HG02885 (cell line): ENCODE results near the gene CAMK1D.
"Not testable (repeated sequence)": the region's sequence is repeated elsewhere in the genome, so short reads cannot be mapped to it uniquely, and the experiment has no call there.

Experiments used
- ATAC-seq: cut with Tn5 transposase; IDR thresholded peaks from one replicate; pipeline ENCODE4 v1.9.1; 2021; ENCODE audit warnings: mild to moderate bottlenecking; ENCODE audit not compliant: unreplicated experiment, poor library complexity

The CAMK1D gene

GRCh38 chr10:12726971-12727831 is 377.9 kb downstream of the CAMK1D start:
- no peak for ATAC-seq

DNA sequence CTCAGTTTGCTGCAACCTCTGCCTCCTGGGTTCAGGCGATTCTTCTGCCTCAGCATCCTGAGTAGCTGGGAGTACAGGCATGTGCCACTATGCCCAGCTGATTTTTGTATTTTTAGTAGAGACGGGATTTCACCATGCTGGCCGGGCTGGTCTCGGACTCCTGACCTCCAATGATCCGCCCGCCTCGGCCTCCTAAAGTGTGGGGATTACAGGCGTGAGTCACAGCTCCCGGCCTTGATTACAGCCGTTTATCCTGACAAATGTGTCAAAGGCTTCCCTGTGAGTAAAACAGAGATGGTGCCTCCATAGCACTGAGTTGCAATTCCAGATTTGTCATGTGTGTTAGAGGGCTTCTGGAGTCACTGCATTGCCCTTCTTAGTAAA is 378.5 kb downstream of the CAMK1D start:
- ATAC-seq: no peak

DNA sequence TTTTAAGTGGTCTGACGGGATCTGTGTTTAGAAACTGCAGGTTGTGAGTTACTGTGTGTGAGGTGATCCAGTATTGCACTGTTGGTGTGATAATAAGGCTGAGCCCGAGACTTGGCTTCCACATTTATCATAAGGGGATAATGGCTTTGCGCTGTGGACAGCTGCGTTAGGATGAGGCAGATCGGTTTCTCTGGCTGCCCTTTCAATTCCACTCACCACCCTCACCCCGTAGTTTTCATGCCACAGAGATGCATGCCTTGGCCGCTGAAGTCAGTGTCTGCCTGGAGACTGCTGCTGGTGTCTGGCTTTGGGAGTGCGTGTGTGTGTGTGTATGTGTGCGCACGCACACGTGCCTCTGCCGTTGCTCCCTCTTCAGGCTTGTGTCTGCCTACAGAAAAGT is 379.1 kb downstream of the CAMK1D start:
- no peak for ATAC-seq

DNA sequence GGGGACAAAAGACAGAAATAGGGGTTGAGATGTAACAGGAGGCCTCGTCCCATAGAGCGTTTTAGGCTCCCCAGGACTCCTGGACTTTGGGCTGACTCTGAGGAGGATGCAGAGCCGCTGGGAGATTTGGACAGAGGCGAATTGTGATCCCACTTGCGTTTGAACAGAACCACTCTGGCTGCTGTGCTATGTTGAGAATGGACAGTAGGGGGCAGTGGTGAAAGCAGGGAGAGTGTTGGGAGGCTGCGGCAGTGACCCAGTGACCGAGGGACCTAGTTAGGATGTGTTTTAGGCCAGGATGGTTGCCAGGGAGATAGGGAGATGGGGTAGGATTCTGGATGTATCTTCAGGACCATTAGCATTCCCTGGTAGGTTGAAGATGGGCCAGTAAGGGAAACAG is 380.5 kb downstream of the CAMK1D start:
- no peak for ATAC-seq

GRCh38 chr10:12730809-12731519 is 381.6 kb downstream of the CAMK1D start:
- no peak for ATAC-seq

DNA sequence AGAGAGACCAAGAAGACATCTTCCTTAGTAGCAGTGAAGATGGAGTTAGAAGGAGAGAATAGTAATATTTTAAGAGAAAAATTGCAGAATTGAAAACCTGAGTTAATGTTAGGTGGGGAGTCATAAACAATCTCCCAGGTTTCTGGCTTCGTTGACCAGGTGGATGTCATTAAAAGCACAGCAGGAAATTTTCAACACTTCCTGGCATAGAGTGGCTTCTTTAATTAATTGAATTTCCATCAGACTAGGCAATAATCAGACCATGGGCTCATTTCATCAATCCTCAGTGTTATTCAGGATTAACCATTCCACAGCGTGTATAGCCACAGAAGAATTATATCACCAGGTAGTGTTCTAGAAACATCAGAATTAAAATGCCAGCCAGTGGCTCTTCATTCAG is 383.9 kb downstream of the CAMK1D start:
- ATAC-seq: no peak

- no peak for ATAC-seq
Measured at GRCh38 chr10:12735843-12736462, 386.6 kb downstream of the CAMK1D start.

- ATAC-seq: no peak
Measured at GRCh38 chr10:12740813-12741212, 391.5 kb downstream of the CAMK1D start.

GRCh38 chr10:12741360-12741804 is 392.0 kb downstream of the CAMK1D start:
- no peak for ATAC-seq

GRCh38 chr10:12742771-12743170 is 393.4 kb downstream of the CAMK1D start:
- ATAC-seq: no peak

- ATAC-seq: not testable (repeated sequence)
Measured at GRCh38 chr10:12743466-12743865, 394.1 kb downstream of the CAMK1D start.

DNA sequence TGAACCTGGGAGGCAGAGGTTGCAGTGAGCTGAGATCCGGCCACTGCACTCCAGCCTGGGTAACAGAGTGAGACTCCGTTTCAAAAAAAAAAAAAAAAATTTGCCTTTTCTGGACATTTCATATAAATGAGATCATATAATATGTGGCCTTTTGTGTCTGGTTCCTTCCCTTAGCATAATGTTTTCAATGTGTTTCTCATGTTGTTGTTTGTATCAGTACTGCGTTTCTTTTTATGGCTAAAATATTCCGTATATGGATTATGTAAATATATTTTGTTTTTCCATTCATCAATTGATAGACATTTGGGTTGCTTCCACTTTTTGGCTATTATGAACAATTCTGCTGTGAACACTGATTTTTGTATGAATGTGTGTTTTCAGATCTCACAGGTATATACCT is 394.6 kb downstream of the CAMK1D start:
- ATAC-seq: no peak

DNA sequence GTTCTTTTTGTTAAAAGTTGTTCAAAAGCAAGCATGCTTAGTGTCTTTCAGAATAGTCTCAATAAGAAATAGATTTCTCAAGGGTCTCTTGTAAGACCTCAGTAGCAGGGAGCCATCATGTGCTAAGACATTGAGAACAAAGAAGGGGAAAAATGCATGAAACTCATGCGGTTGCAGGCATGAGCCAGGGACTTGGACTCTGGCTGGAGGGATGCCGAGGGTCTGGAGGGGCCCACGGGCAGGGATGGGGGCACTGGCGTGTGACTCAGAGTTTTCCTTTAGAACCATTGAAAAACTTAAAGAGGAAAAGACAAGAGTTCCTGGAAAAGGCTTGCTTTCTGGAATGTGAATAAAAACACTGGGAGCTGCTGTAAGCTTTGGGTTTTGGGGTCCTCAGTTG is 398.8 kb downstream of the CAMK1D start:
- no peak for ATAC-seq

GRCh38 chr10:12749760-12750478 is 400.6 kb downstream of the CAMK1D start:
- ATAC-seq: no peak

DNA sequence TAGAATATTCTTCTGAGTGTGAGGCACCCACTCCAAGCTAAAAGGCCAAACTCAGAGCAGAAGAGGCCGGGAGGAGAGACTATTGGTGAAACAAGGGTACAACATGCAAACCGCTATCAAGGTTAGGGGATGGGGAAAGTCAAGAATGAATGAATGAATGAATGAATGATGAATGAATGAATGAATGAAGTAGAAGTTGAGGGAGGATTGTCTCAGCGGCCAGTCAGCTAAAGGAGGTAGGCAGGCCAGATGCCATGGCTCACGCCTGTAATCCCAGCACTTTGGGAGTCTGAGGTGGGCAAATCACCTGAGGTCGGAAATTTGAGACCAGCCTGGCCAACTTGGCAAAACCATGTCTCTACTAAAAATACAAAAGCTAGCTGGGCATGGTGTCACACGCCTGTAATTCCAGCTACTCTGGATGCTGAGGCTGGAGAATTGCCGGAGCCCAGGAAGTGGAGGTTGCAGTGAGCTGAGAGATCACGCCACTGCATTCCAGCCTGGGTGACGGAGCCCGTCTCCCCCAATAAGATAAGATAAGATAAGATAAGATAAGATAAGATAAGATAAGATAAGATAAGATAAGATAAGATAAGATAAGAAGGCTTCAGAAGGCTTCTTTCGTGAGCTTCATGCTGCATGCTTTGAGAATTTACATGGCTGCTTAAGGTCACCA is 401.3 kb downstream of the CAMK1D start:
- ATAC-seq: no peak

DNA sequence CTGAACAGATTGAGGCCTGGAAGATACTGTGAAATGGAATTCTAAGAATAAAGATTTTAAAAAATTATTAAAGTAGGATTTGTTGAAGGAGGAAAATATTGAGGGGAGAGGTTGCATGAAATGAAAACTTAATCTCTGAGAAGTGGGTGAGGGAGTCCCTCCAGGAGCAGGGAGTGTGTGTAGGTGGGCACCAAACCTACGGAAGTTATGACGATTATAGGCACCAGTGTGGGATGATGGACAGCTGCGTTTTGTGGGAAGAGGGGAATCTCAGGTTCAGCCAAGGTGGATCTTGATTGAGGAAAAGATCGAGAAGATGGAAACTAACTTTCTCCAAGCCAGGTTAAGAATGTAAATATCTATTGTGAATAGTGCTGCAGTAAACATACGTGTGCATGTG is 405.7 kb downstream of the CAMK1D start:
- ATAC-seq: no peak

GRCh38 chr10:12757351-12757750 is 408.0 kb downstream of the CAMK1D start:
- no peak for ATAC-seq

GRCh38 chr10:12758271-12758670 is 408.9 kb downstream of the CAMK1D start:
- no peak for ATAC-seq

GRCh38 chr10:12766223-12766622 is 416.9 kb downstream of the CAMK1D start:
- no peak for ATAC-seq
